ENCODE data around the gene CBX4.

- TF ChIP-seq CTCF (conservative IDR thresholded peaks at IDR 0.05; ENCODE audit: low read depth in 2 of 2): no peak
- no peak for TF ChIP-seq CREB1 (CRISPR knock-in tag; IDR thresholded peaks at IDR 0.05; ENCODE audit: low read depth)
- no peak for TF ChIP-seq POLR2AphosphoS5 (IDR thresholded peaks at IDR 0.05; ENCODE audit: low read depth)
- no peak for TF ChIP-seq REST (IDR thresholded peaks at IDR 0.05; ENCODE audit: unreplicated experiment)
- TF ChIP-seq EZH2phosphoT487 (IDR thresholded peaks at IDR 0.05; ENCODE audit: unreplicated experiment): no peak
- TF ChIP-seq ZNF331 (CRISPR knock-in tag; IDR thresholded peaks at IDR 0.05; ENCODE audit: low read depth): no peak
- peak; percentile 87 for TF ChIP-seq EZH2 (IDR thresholded peaks at IDR 0.05; ENCODE audit: low read depth, unreplicated experiment)
- no peak for TF ChIP-seq JUNB (IDR thresholded peaks at IDR 0.05; ENCODE audit: unreplicated experiment)
- no peak for TF ChIP-seq ETS1 (IDR thresholded peaks at IDR 0.05)
Measured at GRCh38 chr17:79794659-79795511, 44.4 kb downstream of the CBX4 start.

Measured in GM23338 (cell line).